Stimulated activated CD4-positive, alpha-beta T cell treated with anti-CD3 and anti-CD28 coated beads, Interleukin-2, amount 100 ng/mL, for 4 hours (primary cell): ENCODE data around the gene SELE.
"Not testable (repeated sequence)": the region's sequence is repeated elsewhere in the genome, so short reads cannot be mapped to it uniquely, and the experiment has no call there.

Experiments used
- DNase-seq: peaks from one replicate; pipeline ENCODE4 v3.0.0-alpha.2; 2020; ENCODE audit warnings: low read depth

Gene SELE

DNA sequence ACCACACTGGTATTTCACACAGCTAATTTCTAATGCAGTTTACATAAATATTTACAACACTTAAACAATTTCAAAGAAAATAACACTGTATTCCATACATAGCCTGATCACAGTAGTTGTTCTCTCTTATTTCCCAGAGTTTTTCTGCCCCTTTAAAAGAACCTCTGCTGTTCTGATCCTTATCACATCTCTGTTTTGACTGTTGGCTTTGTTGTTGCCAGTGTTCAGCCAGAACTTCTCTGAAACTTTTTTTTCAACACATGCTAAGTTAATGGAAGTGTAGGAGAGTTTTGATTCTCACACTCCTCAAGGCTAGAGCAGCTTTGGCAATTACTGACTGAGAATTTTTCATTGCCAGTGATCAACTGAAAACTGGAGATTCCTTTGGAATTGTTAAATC, 11.1 kb downstream of the SELE start:
- DNase-seq = no peak

DNA sequence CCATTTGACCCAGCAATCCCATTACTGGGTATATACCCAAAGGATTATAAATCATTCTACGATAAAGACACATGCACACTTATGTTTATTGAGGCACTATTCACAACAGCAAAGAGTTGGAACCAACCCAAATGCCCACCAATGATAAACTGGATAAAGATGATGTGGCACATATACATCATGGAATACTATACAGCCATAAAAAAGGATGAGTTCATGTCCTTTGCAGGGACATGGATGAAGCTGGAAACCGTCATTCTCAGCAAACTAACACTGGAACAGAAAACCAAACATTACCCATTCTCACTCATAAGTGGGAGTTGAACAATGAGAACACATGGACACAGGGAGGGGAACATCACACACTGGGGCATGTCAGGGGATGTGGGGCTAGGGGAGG, 18.8 kb downstream of the SELE start:
- not testable (repeated sequence) for DNase-seq

DNA sequence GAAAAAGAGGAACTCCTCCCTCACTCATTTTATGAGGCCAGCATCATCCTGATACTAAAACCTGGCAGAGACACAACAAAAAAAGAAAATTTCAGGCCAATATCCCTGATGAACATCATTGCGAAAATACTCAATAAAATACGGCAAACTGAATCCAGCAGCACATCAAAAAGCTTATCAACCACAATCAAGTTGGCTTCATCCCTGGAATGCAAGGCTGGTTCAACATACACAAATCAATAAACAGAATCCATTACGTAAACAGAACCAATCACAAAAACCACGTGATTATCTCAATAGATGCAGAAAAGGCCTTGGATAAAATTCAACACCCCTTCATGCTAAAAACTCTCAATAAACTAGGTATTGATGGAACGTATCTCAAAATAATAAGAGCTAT, 20.8 kb downstream of the SELE start:
- not testable (repeated sequence) for DNase-seq

DNA sequence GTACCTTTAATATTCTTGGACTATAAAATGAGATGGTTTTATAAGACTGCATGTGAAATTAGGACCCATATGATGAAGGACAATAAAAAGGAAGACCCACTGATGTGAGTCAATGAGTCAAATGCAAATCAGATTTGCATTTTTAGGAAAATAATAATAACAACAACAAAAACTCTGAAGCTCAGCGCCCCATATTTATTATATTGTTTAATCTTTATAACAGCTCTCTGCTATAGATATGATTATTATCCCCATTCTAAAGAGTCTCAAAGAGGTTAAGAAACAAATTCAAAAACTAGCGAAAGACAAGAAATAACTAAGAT, 21.6 kb downstream of the SELE start:
- no peak for DNase-seq

DNA sequence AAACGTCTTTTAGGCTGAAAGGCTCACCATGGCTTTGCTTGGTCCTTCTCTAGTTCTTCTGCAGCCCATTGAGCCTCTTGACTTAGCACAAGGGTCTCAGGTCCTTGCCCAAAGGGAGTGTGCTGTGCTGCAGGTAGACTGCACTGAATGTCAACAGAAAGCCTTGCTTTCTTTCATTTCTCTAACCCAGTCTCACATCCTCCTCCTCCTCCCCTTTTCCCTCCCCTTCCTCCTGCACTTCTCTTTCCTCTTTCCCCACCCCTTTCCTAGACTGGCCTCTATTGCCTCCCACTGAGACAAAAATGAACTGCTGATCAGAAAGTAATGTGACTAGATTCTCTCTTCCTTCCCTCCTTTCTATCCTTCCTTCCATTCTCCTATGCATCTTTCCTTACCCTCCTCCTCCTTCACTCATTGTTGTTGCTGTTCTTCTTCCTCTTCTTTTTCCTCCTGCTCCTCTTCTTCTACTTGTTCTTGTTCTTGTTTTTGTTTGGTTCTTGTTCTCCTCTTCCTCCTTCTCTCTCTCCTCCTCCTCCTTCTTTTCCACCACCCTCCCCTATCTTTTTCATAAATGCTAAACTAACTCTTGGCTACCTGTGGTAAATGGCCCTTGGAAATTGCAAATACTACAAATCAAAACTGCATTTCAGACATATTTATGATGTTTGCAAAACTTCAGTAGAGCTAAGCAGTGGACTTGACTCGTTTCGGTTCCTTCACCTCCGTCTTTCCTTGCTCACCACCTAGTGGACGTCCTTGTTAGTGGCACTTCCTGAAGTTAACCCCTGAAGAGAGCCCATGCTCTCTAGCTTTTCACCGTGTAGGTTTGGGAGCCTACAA, 22.2 kb downstream of the SELE start, which contains the start of gene SELL:
Gene SELL (minus strand): TSS at position 152 of the 840 bp plus-strand sequence. CDS start 122 bp downstream, at position 30.
- peak; percentile 67 for DNase-seq

DNA sequence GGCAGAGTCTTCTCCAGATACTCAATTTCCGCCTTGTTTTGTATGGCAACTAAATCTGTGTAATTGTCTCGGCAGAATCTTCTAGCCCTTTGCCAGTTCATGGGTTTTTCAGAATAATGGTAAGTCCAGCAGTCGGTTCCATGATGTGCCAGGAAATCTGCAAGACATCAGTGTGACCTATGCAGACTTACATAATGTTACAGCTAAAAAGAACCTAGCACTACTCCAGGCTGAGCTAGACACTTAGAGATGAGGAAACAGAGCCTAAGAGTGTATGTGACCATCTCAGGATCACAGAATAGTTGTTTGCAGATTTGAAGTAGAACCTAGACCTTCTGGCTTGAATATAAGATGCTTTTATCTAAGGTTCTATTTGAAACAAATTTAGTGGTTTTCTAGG, 25.2 kb downstream of the SELE start:
- no peak for DNase-seq

DNA sequence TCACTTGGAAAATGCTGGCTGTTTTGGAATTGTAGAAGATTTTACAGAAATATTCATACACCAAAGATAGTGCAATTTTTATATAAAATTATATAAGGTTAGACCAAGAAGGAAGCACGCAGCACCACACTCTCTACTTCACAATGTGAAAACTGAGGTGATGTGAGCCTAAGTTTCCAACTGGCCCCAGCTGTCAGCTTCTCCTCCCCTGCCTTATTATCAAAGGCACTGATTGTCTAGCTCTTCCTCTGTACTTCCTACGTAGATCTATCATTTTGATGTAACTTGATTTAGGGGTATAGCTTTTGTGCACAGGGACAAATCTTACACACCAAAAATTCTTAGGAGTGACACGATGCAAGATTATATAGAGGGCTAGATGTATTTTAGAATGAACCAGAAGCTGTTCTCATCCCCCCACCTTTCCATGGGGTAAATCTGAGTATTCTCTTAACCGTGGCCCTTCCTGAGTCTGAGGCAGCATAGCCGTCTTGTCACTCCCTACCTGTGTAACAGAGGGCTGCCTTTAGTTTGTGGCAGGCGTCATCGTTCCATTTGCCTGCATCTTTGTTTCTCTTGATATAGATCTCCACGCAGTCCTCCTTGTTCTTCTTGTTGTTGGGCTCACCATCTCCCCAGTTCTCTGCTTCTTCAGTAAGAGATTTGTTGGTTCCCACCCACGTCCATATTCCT, 25.8 kb downstream of the SELE start:
- DNase-seq = no peak

DNA sequence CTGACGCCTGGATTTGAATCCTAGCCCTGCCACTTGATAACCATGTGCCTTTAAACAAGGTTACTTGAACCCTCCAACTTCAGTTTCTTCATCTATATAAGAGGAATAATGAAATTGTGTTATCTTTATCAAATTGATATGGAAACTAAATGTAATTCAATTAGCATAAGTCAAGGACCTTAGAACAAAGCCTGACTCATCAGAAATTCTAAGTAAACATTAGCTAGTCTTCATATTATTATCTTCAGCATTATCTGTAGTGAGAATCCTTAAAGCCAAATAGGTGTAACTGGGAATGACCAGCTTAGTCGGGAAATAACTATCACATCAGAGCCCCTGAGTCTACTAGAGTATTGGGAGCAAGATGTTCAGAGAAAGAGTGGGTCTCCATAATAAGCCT, 29.1 kb downstream of the SELE start:
- DNase-seq = no peak

DNA sequence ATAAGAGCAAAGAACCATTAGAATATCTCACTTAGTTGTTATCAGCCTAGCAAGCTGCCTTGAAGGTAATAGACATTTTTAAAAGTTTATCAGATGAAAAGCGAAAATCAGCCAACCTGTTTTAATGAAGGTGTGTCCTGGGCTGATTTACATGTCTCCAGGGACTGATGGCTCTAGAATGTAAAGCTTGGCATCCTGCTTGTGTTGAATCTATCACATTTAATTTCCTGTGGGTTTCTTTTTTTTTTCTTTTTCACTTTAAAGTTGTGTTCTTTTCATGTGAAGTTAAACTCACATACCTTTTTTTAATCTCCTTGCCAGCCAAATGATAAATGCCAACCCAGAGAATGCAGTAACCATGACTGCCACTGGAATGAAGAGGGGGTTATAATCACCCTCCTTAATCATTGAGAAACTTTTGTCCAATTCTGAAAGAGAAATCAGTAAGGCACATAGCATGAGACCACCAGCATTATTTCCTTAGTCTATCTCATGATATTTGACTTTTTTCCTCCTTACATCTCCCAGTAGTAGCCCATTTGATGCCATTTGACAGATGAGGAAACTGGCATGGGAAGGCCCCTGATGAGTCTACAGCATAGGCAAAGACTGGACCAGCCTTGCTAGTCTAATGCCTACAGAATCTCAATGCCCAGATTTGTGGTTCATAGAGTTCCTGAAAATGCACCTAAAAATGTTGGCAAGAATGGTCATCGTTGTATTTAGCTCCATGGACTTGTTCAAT, 32.4 kb downstream of the SELE start:
- DNase-seq = no peak

DNA sequence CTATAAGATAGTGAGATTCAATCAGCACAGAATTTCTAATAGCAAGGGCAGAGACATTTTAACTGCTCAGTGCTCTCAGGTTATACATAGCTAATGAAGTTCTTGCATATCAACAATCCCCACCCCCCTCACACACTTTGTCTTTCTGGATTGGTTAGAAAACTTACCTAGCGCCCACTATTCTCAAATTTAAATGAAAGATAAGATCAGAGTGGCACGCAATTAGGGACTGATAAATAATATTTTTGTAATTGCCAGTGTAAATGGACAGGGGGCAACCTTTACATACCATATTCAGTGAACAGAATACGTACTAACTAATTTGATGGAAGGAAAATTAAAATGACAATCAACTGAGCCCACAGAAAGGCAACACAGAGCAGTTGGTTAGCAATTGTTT, 34.2 kb downstream of the SELE start:
- DNase-seq = no peak

DNA sequence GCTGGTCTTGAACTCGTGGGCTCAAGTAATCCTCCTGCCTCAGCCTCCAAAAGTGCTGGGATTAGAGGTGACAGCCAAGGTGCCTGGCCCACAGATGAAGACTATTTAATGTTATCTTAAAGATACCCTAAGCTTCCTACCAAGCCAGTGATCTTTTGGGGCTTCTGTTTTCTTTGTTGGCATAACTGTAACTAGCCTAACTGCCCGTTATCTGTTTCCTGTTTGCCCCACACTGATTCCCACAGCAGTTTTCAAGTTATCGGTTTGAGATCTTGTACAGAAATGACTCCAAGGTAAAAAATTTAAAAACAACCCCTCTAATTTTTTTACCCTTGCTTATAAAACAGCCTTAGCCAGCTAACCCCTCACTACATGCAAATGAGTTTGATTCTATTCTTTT, 34.9 kb downstream of the SELE start:
- no peak for DNase-seq

DNA sequence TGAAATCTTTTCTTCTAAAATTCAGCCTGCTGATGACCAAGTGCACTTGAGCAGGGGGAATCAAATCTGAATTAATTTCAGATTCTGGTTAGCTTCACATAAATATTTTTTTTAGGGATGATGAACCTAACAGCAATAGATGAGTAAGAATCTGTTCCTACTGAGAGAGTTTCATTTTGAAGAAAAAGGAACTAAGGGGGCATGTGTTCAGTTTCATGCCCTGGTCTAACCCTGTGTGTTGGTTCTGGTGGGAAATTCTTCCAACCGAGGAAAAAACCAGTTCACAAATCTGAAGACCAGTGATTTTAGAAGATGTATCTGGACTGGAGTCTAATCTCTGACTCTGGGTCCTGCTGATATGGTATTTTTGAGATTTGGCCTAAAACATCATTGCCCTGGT, 36.1 kb downstream of the SELE start:
- DNase-seq = no peak

DNA sequence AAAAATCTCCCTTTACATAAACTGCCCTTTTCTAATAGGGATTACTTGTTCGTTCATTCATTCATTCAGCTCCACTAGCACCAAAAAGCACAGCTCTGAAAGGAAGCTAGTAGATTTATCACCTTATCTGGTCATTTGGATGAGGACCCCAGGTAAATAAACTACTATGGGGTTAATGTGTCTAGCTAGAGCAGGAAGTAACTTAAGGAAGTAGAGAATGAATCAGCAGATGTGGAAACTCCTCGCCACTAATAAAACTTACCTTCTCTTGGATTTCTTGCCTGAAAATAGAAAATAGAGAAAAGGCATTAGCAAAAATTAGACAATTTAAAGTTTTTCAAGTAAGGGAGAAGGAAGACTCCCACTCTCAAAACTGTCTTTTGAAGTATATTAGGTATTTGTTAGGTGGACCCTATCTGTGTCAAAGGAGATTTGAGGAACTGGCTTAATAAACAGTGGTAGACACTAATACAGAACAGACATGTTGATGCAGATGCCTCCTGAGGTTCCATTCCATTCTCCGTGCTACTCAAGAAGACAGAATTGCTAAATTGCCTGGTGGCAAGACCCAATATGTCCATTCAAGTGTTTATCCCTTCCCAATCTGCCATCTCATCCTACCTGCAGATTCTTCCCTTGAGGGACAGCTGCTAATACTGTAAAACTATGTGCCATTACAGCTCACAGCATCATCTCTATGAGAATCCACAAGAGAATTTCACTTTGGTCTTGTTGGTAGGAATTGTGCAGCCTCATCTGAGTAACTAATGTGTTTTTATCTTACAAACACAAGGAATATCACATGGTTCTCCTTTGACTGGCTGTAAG, 37.4 kb downstream of the SELE start:
- DNase-seq = no peak

DNA sequence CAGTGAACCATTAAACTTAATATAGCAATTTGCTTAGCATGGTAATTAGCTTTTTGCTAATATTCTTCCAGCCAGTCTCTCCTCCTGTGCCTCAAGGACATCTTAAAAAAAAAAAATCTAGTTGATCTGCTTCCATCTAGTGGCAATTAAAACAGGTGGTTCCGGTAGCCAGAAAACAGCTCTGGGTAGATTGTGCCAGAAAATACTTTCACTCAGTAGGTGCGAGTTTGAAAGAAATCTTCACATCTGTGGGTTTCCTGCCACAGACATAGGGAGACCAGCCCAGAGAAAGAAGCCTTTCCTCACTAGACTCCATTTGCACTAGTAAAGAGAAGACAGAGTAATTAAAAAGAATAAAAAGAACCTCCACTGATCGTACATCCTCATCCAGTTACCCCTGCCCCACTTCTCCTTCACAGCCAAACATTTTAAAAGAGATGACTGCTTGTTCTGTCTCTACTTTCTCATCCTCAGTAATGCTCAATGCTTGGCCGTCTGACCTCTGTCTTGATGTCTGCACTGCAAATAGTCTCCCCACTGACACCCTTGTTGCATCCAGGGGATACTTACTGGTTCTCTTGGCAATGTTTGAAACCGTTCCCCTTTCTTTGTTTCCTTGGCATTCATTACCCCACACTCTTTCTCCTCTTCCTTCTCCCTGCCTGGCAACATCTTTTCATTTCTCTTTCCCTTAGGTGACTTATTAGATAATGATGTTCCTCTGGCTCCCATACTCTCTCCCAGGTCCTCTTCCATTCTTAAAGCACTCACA, 39.4 kb downstream of the SELE start:
- DNase-seq = no peak

DNA sequence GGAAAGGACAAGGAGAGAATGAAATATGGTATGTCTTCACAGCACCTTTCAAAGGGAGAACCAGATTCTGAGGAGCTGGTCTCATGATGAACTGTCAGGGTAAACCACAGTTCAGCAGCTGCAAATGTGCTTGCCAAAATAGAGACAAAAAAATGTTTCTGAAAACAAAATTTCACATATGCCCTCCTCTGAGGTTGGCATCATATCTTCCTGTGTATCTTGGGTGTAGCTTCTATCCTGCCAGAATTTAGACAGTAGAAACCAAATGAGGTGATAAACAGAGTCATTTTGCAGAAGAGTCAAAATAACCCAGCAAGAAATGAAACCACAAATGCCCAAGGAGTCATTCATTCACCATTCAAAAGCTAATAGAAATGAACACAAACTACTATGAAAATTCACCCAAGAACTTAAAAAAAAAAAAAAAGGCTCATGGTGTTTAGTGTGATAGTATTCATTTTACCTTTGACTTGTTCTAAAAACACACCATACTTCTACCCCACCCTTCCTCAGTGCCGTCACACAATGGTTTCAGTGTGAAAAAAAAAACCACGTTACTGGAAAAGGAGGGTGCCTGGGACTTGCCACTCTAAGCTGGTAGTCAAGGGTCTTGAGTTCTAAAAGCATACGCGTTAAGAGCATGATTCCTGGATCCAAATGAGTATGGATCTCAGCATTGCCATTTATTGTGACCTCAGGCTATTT, 41.0 kb downstream of the SELE start:
- no peak for DNase-seq

DNA sequence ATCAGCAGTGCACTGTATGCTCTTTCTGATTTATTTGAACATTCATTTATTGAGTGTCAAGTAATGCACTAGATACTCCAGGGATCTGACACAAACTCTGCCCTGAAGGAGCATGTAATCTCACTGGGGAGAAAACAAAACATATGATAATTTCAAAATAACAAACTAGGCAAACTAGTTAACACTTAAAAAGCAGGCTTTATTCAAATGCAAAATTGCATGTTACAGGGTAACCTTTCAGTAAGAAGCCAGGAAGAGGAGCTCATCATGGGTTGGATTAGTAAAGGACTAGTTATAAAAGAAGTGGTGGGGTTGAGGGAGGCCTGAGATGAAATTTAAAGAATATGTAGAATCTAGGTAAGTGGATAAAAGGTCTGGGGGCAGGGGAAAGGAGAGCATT, 43.4 kb downstream of the SELE start:
- no peak for DNase-seq

DNA sequence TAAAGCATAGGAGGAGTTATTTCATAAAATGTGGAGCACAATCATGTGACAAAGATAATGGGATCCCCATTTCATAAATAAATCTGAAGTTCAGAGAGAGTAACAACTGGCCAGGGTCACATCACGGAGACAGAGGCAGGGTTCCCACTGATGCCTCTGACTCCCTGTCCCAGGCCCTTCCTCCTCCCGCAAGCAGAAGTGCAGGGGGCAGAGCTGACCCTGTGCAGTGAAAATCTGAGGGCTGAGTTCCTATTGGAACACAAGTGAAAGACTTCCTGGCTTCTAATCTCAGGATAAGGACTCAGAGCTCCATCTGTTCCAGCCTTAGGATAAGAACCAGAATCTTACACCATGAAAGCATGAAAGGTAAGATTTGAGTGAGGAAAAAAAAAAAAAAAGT, 44.5 kb downstream of the SELE start:
- DNase-seq = no peak

DNA sequence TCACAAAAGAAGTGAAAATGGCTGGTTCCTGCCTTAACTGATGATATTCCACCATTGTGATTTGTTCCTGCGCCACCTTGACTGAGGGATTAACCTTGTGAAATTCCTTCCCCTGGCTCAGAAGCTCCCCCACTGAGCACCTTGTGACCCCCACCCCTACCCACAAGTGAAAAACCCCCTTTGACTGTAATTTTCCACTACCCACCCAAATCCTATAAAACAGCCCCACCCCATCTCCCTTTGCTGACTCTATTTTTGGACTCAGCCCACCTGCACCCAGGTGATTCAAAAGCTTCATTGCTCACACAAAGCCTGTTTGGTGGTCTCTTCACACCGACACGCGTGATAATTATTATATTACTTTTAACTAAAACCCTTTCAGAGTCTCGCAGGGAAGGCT, 45.5 kb downstream of the SELE start:
- peak; percentile 57 for DNase-seq

DNA sequence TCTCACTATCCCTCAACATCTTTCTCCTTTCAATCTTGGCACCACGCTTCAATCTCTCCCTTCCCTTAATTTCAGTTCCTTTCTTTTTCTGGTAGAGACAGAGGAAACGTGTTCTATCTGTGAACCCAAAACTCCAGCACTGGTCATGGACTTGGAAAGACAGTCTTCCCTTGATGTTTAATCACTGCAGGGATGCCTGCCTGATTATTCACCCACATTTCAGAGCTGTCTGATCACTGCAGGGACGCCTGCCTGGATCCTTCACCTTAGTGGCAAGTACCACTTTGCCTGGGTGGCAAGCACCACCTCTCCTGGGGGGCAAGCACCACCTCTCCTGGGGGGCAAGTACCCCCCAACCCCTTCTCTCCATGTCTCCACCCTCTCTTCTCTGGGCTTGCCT, 50.2 kb downstream of the SELE start:
- DNase-seq = no peak

DNA sequence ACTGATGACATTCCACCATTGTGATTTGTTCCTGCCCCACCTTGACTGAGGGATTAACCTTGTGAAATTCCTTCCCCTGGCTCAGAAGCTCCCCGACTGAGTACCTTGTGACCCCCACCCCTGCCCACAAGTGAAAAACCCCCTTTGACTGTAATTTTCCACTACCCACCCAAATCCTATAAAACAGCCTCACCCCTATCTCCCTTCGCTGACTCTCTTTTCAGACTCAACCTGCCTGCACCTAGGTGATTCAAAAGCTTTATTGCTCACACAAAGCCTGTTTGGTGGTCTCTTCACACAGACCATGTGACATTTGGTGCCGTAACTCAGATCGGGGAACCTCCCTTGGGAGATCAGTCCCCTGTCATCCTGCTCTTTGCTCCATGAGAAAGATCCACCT, 50.7 kb downstream of the SELE start:
- not testable (repeated sequence) for DNase-seq

DNA sequence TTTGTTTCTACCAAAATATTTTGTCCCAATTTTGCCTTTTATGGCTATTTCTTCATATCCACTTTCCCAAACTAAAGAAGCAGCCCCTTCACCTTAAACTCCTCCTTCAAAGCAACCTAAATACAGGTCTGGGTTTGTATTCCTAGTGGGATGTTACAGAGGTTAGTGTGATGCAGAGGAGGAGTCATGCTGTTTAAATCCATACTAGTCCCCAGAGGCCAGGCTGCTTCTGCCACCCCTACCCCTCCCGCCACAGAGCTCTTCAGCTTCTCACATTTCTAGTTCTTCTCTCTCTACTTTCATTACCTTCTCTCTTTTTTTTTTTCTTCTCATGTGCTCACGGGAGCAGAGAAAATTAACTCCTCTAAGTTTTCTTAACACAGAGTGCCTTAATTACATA, 51.8 kb downstream of the SELE start:
- no peak for DNase-seq
